Islet precursor cell (in vitro differentiated cells): ENCODE measurements around the gene HSPA6.
"Not testable (repeated sequence)": the region's sequence is repeated elsewhere in the genome, so short reads cannot be mapped to it uniquely, and the experiment has no call there.

Experiments used
- DNase-seq: peaks from one replicate; pipeline ENCODE4 v3.0.0-alpha.2; 2018

HSPA6 gene

GRCh38 chr1:161505686-161506085, 18.7 kb upstream of the HSPA6 start:
- DNase-seq = no peak

GRCh38 chr1:161506336-161507223, 17.8 kb upstream of the HSPA6 start:
- DNase-seq = no peak

DNA sequence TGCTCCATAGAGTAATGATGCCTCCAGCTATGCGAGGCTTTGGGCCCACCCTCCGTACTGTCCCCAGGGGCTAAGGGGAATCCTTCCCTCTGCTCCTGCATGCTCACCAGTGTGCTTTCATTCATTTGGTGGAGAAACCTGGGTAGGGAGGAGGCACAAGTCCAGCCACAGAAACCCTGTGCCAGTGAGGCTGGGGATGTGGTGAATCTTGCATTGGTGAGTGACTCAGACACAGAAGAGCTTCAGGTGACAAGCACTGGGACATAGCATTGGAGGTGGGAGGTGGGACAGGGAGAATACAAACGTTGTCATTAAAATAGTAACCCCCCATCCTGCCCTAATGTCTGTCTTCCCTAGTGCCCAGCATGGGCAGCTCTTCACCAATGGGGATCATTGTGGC, 13.9 kb upstream of the HSPA6 start:
- no peak for DNase-seq

DNA sequence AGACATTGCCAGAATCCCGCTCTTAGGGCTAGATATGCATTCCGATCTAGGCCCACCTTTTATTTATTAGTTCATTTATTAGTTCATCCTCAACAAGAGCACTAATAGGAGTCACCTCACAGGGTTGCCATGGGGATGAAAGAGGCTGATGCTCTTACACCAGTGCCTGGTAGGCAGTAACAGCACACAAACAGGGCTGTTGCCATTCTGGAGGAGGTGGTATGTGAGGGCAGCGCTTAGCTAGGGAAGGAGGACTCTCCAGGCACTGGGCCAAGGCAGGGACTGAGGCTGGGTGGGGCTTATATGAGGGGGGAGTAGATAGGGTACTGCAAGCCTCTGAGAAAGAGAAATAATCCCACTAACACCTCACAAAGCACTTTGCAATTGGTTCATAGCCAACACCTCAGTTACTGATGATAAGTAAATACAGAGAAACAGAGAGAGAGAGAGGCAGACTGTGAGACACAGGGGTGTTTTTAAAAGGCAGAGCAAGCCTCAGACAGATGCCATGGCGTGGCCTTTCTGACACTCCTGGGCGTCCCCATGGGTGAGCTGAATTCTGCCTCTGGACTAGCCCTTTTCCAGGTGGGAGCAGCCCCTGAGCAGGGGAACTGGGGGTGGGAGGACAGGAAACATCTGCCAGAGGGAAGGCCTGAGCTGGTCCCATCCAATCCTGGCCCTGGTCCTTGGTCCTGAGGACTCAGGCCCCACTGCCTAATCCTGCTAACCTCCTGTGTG, 13.2 kb upstream of the HSPA6 start:
- DNase-seq = no peak

DNA sequence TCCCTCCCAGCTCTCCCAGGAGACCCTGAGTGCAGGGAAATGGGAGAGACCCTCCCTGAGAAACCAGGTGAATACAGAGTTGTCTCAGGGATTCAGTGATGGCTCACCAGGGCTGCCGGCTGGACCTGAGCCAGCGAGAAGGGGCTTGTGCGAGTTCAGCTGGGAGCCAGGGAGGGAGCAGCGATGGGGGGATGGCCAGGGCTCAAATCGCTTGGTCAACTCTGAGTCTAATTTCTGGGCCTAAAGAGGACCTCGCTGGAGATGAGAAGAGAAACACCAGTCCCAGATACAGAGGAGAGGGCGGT, 12.6 kb upstream of the HSPA6 start:
- DNase-seq = no peak

- not testable (repeated sequence) for DNase-seq
These were observed 11.5 kb upstream of the HSPA6 start for GRCh38 chr1:161512636-161513447.

DNA sequence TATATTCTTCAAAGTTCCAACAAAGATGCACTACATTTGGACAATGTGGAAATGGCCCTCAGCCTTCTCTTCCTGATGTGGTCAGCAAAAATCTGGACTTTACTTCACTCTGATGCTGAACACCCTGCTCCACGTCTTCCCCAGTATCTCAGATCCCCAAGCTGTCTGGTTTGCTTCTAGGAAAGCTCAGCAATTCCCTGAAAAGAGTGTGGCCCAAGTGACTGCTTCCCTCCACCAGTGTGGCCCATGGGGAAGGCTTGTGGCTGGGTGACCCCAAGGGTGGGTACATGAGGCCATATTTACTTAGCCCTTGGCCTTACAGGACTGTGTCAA, 10.9 kb upstream of the HSPA6 start:
- DNase-seq = not testable (repeated sequence)

- not testable (repeated sequence) for DNase-seq
These were observed 10.4 kb upstream of the HSPA6 start for GRCh38 chr1:161513953-161514352.

DNA sequence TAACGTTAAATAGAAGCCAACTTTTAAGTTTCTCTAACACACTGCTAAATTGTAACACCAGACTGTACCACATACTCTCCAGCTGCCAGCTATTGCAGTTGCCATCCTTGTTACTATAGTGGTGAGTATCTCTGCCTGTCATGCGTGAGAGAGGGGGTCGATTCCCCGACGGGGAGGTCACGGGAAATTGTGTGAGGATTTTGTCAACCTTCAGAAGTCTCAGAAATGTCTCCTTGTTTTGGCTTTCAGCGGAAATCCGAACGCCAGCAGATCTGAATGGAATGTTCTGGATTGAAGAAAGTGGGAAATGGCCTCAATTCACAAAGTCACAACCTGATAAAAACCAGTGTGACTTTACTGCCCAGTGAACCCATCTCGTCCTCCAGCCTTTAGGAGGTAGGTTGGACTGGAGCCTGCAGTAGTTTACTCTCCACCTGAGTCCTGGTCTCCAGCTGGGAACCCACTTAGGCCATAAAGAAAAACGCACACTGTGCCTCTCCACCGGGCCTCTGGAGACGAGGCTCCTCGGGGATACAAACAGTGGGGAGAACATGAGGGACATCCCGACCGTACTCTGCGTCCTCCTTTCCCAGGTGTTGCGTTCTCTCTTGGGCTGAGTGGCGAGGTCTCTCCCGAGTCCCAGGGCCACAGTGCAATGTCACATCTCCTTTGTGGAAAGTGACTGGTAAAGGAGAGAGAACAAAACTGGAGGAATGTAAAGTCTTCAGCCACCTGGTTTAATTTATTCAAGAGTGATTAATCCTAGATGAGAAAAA, 1.1 kb upstream of the HSPA6 start:
- DNase-seq = not testable (repeated sequence)

GRCh38 chr1:161524742-161525291, 477 bp downstream of the HSPA6 start:
- not testable (repeated sequence) for DNase-seq

- DNase-seq = not testable (repeated sequence)
These were observed 981 bp downstream of the HSPA6 start for GRCh38 chr1:161525321-161525720.

DNA sequence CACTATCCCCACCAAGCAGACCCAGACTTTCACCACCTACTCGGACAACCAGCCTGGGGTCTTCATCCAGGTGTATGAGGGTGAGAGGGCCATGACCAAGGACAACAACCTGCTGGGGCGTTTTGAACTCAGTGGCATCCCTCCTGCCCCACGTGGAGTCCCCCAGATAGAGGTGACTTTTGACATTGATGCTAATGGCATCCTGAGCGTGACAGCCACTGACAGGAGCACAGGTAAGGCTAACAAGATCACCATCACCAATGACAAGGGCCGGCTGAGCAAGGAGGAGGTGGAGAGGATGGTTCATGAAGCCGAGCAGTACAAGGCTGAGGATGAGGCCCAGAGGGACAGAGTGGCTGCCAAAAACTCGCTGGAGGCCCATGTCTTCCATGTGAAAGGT, 1.6 kb downstream of the HSPA6 start:
- DNase-seq = not testable (repeated sequence)

DNA sequence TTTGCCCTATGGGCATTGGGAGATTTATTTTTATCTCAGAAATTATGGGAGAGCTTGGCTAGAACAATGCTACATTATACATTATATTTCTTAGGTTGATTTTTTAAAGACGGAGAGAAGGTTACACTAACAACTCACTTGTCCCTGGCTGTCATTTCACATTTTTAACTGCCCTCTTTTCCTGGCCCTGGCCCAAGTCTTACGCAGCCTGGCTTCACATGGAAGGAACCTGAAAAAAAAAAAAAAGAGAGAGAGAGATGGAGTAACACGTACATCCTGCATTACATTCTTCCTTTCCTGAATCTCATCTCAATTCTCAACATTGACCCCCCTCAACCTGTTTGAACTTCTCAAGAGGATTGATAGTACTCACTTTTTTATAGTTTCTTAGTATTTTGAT, 4.2 kb downstream of the HSPA6 start:
- not testable (repeated sequence) for DNase-seq

- DNase-seq = not testable (repeated sequence)
These were observed 5.2 kb downstream of the HSPA6 start for GRCh38 chr1:161529463-161530104.

- DNase-seq = peak; percentile 68
These were observed 5.8 kb downstream of the HSPA6 start for GRCh38 chr1:161530158-161530557.

- peak; percentile 92 for DNase-seq
These were observed 6.6 kb downstream of the HSPA6 start for GRCh38 chr1:161530671-161531641.

GRCh38 chr1:161531986-161532643, 7.8 kb downstream of the HSPA6 start:
- DNase-seq = no peak

DNA sequence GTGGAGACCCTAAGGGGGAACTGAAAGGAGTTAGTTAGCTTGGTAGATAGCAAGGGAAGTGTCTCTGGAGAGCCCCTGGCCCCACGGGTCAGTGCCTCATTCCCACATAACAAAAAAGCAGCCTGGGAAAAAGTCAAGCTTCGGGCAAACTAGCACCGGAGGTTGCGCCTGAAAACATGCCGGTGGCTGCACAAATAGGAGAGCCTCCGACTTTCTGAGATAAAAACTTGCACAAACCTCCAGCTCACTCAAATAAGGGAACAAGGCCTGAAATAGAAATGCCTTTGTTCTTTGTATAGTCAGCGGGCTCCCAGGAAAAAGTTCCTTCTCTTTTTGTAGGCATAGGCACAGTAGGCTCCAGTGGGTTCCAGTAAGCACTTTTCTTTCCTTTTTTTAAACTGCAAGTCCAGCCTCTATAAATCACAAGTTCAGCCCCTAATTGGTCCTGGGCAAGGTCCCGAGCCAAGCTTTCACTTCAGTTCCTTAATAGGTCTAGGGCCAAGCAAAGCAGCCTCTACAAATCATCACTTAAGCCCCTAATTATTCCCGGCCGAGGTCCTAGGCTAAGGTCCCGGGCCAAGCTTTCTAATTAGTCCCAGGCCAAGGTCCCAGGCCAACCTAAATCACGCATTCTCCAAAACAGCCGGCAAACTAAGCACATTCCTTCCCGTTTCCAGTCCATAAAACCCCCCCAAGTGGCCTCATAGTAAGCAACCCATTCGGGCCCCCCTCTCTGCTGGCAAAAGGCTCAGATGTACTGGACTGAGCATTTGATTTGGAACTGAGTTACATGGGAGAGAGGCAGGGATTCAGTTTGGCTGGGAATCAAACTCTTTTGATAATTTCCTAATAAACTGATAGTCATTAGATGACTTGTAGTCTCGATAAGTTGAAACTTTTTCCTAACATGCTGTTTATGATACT, 8.6 kb downstream of the HSPA6 start:
- DNase-seq = peak; percentile 63
